ENCODE results near the gene AEBP1. TPM values are rescaled to one million over a fixed set of nuclear protein-coding genes. Genes with fewer than 3 reads are reported as not detected.
A peak's percentile ranks its signal among the peaks of the same experiment; 100 is the strongest.

Gene AEBP1
- total and polyA plus RNA-seq, 9 of the 15 experiments (the other 6 are each of a cell fraction or from before 2014, with no cell fraction given), result 0.03 to 0.78 (median 0.30) TPM; not detected in 2

GRCh38 chr7:44147026-44147991 is 43.2 kb downstream of the AEBP1 start (continued):
- TF ChIP-seq MITF (IDR thresholded peaks at IDR 0.05) (no peak), SRF (CRISPR knock-in tag; IDR thresholded peaks at IDR 0.05) (no peak), FOSL1 (tag; conservative IDR thresholded peaks at IDR 0.05) (peak; percentile 15), TAF1 (IDR thresholded peaks at IDR 0.05; ENCODE audit: control insufficient read depth, extremely low read depth, insufficient read depth, low read length, severe bottlenecking) (peak; percentile 54), MYBL2 (IDR thresholded peaks at IDR 0.05; ENCODE audit: low read depth) (peak; percentile 37; the same call in 1 of the 2 replicates), MYBL2 (CRISPR knock-in tag; IDR thresholded peaks at IDR 0.05; ENCODE audit: borderline replicate concordance) (no peak), PPARD (CRISPR knock-in tag; IDR thresholded peaks at IDR 0.05) (no peak), NR2C1 (IDR thresholded peaks at IDR 0.05) (no peak), NR2C1 (tag; IDR thresholded peaks at IDR 0.05) (no peak), ETS2 (tag; IDR thresholded peaks at IDR 0.05; ENCODE audit: borderline replicate concordance, poor library complexity, severe bottlenecking) (no peak), ZNF280A (IDR thresholded peaks at IDR 0.05; ENCODE audit: low read depth, partially characterized antibody) (no peak), POU5F1 (IDR thresholded peaks at IDR 0.05; ENCODE audit: borderline replicate concordance, low read depth, low read length, partially characterized antibody) (no peak), ZNF232 (CRISPR knock-in tag; IDR thresholded peaks at IDR 0.05) (no peak), LEF1 (IDR thresholded peaks at IDR 0.05) (peak; percentile 91), ZNF146 (CRISPR knock-in tag; IDR thresholded peaks at IDR 0.05; ENCODE audit: unreplicated experiment) (no peak)
- TF ChIP-seq, protein P1, sequence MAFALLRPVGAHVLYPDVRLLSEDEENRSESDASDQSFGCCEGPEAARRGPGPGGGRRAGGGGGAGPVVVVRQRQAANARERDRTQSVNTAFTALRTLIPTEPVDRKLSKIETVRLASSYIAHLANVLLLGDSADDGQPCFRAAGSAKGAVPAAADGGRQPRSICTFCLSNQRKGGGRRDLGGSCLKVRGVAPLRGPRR (CRISPR knock-in tag; IDR thresholded peaks at IDR 0.05), result no peak
- TF ChIP-seq, protein P2, sequence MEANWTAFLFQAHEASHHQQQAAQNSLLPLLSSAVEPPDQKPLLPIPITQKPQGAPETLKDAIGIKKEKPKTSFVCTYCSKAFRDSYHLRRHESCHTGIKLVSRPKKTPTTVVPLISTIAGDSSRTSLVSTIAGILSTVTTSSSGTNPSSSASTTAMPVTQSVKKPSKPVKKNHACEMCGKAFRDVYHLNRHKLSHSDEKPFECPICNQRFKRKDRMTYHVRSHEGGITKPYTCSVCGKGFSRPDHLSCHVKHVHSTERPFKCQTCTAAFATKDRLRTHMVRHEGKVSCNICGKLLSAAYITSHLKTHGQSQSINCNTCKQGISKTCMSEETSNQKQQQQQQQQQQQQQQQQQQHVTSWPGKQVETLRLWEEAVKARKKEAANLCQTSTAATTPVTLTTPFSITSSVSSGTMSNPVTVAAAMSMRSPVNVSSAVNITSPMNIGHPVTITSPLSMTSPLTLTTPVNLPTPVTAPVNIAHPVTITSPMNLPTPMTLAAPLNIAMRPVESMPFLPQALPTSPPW (CRISPR knock-in tag; IDR thresholded peaks at IDR 0.05), result peak; percentile 71
- TF ChIP-seq, protein P3, sequence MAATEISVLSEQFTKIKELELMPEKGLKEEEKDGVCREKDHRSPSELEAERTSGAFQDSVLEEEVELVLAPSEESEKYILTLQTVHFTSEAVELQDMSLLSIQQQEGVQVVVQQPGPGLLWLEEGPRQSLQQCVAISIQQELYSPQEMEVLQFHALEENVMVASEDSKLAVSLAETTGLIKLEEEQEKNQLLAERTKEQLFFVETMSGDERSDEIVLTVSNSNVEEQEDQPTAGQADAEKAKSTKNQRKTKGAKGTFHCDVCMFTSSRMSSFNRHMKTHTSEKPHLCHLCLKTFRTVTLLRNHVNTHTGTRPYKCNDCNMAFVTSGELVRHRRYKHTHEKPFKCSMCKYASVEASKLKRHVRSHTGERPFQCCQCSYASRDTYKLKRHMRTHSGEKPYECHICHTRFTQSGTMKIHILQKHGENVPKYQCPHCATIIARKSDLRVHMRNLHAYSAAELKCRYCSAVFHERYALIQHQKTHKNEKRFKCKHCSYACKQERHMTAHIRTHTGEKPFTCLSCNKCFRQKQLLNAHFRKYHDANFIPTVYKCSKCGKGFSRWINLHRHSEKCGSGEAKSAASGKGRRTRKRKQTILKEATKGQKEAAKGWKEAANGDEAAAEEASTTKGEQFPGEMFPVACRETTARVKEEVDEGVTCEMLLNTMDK (IDR thresholded peaks at IDR 0.05; ENCODE audit: borderline replicate concordance, insufficient read depth, low read depth, low read length, poor library complexity, severe bottlenecking), result peak; percentile 38
